ENCODE measurements around the gene ANO10. TPM values are rescaled to one million over a fixed set of nuclear protein-coding genes. Genes with fewer than 3 reads are reported as not detected.
"Not testable (repeated sequence)": the region's sequence is repeated elsewhere in the genome, so short reads cannot be mapped to it uniquely, and the experiment has no call there.

The ANO10 gene
- total RNA-seq, 1 experiment from 2014 or later = 8.5 TPM

DNA sequence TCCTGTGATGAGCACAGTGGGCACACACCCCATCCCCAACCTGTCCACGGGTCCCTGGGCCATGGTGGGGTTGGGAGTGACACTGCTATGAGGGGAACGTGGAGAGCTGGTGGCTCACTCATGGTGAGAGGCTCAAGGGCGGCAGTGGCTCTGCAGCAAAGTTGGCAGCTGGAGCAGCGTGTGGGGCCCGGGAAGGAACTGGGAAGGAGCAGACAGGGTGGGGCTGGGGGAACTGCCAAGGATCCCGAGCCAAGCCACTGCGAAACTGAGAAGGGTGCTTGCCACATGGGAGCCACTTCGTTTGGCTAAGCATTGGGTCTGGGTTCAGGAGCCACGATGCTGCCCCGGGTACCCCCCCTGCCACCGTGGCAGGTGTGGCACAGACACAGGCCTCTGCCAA lies 255.3 kb downstream of the ANO10 start:
- DNase-seq = no peak
- Histone ChIP-seq H3K4me3 (no peak overlapping the region), H3K27ac (no peak overlapping the region), H3K4me1 (peaks cover 8% of the 10 kb centered on the region), H3K9me3 (replicated peaks) (no peaks in the 10 kb centered on the region), H3K36me3 (no peaks in the 10 kb centered on the region), H3K27me3 (no peaks in the 10 kb centered on the region)

DNA sequence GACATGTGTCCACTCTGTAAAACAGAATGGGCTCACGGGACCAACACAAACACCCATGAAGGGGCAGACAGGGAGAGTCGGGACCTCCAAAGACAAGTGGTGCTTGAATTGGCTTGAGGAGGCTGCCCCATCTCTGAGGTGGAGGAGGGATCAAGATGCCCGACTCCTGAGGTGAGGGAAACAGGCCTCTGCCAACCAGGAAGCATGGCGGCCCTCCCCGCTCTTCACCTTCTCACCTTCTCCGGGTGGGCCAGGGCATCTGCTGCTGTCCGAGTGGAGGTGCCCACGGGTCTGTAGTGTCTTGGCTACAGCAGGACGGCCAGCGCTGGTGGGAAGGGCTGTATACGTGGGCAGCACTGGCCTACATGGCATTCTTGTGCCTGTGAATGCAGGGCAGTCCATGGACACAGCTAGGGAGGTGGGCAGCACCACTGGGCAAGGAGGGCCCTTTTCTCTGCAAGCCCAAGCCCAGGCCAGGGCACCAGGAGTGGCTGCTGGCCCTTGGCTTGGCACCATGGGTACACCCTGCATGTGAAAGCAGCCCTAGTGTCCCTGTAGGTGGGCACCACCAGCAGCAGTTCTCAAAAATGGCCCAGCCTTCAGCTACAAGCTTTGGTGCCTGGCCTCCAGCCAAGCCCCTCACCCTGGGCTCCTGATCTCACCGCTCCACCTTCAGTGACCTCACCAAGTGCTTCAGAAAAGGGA lies 256.1 kb downstream of the ANO10 start:
- no peaks in the 10 kb centered on the region for H3K27me3 ChIP-seq
- no peak overlapping the region for H3K27ac ChIP-seq
- H3K4me3 ChIP-seq = no peak overlapping the region
- no peak for DNase-seq
- no peaks in the 10 kb centered on the region for H3K9me3 ChIP-seq (replicated peaks)
- H3K36me3 ChIP-seq = no peaks in the 10 kb centered on the region
- H3K4me1 ChIP-seq = peaks cover 8% of the 10 kb centered on the region

DNA sequence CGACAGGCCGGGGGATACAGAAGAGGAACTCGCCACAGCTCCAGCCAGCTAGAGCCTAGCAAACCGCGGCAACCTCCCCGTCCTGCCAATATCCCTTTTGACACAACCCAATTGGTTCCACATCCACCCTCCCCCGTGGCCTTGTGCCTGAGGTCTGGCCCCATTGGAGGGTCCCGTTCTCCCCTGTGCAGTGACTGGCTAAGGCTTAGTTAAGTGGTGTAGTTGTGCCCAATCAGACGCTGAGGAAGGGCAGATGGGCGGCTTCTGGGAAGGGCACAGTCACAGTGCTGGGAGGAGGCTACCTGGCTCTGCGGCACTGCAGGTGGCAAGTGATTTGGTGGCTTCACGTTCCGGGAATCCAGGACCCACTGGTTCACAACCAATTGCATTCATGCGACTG lies 256.9 kb downstream of the ANO10 start:
- no peak overlapping the region for H3K4me3 ChIP-seq
- no peak overlapping the region for H3K27ac ChIP-seq
- H3K4me1 ChIP-seq = peaks cover 8% of the 10 kb centered on the region
- H3K9me3 ChIP-seq (replicated peaks) = no peaks in the 10 kb centered on the region
- H3K27me3 ChIP-seq = no peaks in the 10 kb centered on the region
- H3K36me3 ChIP-seq = no peaks in the 10 kb centered on the region
- DNase-seq = no peak

DNA sequence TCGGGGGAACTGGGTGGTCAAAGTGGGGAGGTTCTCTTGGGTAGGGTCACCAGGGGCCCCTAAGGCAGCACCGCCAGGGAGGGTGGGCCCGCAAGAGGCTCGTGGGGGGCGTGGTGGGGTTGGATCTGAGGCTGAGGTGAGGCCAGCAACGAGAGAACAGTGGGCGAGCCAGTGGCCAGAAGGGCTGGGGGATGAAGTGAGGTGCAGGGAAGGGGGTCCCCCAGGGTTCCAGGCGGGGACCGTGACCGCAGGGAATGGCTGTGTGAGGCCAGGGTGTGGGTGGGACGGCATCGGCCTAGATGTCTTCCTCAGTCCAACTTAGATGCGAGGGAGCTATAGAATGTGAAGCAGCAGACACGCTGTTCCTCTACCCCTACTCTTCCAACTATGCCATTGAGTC lies 257.3 kb downstream of the ANO10 start:
- Histone ChIP-seq H3K27ac (no peak overlapping the region), H3K36me3 (no peaks in the 10 kb centered on the region), H3K9me3 (replicated peaks) (no peaks in the 10 kb centered on the region), H3K4me1 (peaks cover 8% of the 10 kb centered on the region), H3K4me3 (no peak overlapping the region), H3K27me3 (no peaks in the 10 kb centered on the region)
- DNase-seq = no peak

DNA sequence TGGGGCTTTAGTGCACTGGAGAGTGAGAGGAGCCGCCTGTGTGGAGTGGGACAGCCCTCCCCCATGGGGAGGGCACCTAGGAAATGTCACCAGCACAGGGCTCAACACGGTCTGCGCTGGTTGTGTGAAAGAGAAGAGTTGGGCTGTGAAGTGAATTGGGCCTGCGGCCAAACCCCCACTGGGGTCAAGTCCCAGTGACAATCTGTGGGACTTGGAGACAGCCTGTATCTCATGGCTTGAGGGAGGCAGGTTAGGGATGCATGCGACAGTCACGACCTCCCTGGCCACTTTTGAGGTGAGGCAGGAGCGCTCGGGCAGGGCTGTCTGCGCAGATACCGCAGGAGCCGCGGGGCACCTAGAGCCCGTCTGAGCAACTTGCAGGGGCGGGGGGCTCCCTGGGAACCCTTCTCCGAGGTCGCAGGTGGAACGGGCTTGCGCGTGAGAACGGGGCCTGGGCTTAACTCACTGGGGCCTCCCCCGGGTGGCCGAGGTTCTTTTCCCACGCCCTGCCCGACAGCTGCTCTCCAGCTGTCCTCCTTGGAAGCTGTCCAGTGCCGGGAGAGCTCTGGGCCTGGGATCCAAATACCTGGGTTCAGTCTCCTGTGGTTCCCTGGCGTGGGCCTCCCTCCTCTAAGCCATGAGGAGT lies 258.1 kb downstream of the ANO10 start:
- no peak overlapping the region for H3K27ac ChIP-seq
- no peaks in the 10 kb centered on the region for H3K27me3 ChIP-seq
- no peak overlapping the region for H3K4me3 ChIP-seq
- H3K36me3 ChIP-seq = no peaks in the 10 kb centered on the region
- DNase-seq = peak; percentile 59 to 66
- H3K9me3 ChIP-seq (replicated peaks) = no peaks in the 10 kb centered on the region
- peaks cover 8% of the 10 kb centered on the region for H3K4me1 ChIP-seq

DNA sequence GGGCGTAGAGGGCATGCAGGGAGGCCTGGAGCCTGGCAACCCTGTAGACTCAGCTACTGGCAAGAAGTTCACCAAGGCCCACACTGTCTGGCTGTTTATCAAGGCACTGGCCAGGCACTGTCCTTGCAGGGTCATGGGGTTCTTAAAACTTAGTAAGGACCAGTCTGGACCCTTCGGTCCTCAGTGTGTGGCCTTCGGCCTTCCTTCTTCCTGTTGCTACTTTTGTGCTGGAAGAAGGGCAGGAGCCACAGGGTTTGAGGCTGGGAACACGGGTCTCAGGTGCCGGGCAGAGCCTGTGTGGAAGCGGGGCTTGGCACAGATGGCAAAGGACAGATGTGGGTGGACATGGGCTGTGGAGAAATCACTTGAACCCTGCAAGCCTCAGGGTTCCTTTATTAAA lies 258.9 kb downstream of the ANO10 start:
- Histone ChIP-seq H3K4me3 (no peak overlapping the region), H3K27ac (no peak overlapping the region), H3K4me1 (peaks cover 8% of the 10 kb centered on the region), H3K36me3 (no peaks in the 10 kb centered on the region), H3K9me3 (replicated peaks) (no peaks in the 10 kb centered on the region), H3K27me3 (no peaks in the 10 kb centered on the region)
- DNase-seq = no peak

DNA sequence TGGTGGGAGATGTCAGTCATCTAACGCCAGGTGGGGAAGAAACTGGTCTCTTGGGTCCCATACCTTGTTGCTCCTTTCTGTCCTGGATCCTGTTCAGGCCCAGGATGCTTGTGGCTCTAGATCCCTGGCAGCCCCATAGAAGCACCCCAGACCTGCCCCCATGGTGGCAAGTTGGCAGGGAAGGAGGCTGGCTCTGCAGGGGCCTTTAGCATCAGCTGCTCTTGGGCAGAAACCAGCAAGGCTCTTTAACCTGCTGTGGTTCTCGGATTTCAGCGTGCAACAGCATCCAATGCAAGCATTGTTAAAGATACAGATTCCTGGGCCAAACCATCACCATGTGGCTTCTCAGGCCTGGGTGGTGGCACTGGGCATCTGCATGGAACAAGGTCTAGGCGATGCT lies 259.6 kb downstream of the ANO10 start:
- no peaks in the 10 kb centered on the region for H3K36me3 ChIP-seq
- no peak for DNase-seq
- no peak overlapping the region for H3K27ac ChIP-seq
- no peak overlapping the region for H3K4me3 ChIP-seq
- H3K4me1 ChIP-seq = peaks cover 8% of the 10 kb centered on the region
- no peaks in the 10 kb centered on the region for H3K9me3 ChIP-seq (replicated peaks)
- H3K27me3 ChIP-seq = no peaks in the 10 kb centered on the region

DNA sequence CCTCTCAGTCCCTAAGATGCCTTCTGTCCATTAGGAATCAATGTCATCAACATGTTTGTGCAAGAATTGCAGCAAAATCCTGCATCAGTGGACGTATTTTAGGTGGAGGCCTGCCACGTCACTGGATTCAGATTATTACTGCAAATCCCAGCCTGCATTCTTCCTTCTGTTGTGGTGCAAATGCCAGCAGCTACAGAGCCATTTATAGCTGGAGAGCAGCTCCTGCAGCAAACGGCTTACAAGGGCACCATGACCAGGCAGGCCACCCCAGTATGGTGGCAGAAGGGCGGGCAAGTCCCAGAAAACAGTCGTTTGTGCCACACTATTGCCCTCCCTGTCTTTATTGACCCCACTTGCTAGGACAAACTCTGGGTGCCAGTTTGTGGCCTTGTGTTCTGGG lies 260.7 kb downstream of the ANO10 start:
- no peak for DNase-seq
- Histone ChIP-seq H3K4me1 (peaks cover 8% of the 10 kb centered on the region), H3K9me3 (replicated peaks) (no peaks in the 10 kb centered on the region), H3K27ac (no peak overlapping the region), H3K27me3 (no peaks in the 10 kb centered on the region), H3K4me3 (no peak overlapping the region), H3K36me3 (no peaks in the 10 kb centered on the region)

DNA sequence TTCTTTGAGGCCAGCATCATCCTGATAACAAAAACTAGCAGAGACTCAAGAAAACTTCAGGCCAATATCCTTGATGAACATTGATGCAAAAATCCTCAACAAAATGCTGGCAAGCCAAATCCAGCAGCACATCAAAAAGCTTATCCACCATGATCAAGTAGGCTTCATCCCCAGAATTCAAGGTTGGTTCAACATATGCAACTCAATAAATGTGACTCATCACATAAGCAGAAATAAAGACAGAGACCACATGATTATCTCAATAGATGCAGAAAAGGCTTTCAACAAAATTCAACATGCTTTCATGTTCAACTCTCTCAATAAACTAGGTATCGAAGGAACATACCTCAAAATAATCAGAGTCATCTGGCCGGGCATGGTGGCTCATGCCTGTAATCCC lies 265.8 kb downstream of the ANO10 start:
- H3K4me1 ChIP-seq; H3K4me3 ChIP-seq; H3K9me3 ChIP-seq (replicated peaks): not testable (repeated sequence)

DNA sequence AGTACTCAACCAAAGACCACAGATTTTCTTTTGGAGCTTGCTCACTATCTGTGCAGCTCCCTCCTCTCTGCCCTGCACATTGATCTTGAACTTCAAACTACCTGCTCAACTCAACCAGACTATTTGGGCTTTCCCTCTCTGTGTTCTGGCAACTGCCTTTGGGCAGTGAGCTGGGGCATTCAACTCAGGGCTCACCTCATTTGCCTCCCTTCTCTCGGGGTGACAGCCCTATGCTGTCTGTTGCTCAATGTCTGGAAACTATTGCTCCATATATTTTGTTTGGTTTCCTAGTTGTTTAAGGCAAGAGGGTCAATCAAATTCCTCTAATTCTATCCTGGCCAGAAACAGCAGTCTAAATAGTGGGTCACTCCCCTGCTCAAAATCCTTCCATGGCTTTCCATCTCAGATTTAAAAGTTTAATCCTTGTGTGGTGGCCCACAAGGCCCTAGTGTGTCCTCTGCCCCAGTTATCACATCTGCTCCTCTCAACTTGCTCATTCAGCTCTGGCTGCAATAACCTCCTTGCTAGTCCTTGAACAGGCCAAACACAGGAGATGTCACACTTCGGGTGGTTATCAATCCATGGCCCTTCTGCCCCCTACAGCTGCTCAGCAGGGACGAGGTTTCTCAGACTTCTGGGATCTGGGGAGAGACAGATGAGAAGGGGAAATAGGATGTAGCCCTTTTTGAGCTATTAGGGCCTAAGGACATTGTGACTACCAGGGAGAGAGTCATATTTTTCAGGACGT lies 267.7 kb downstream of the ANO10 start:
- no peak for DNase-seq
- H3K27me3 ChIP-seq = no peaks in the 10 kb centered on the region
- no peak overlapping the region for H3K4me3 ChIP-seq
- H3K4me1 ChIP-seq = no peaks in the 10 kb centered on the region
- no peaks in the 10 kb centered on the region for H3K9me3 ChIP-seq (replicated peaks)
- H3K27ac ChIP-seq = no peak overlapping the region
- no peaks in the 10 kb centered on the region for H3K36me3 ChIP-seq

More for the DNA sequence above, 265.8 kb downstream of the ANO10 start:
- not testable (repeated sequence) for H3K27me3 ChIP-seq, DNase-seq, H3K27ac ChIP-seq, H3K36me3 ChIP-seq

DNA sequence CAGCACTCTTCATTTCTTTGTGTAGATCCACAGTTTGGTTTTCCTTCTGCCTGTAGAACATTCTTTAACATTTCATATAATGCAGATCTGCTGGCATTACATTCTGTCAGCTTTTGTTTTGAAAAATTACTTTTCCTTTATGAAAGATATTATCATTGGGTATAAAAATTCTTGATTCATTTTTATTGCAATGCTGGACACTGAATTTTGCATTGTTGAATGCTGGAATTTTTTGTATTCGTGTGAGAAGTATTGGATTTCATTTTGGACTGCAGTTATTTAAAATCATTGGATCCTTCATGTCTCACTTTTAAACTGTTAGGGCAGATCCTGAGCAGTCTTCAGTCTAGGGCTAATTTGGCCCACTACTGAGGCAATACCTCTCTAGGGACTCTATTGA lies 268.4 kb downstream of the ANO10 start:
- DNase-seq = no peak
- H3K27ac ChIP-seq = no peak overlapping the region
- H3K27me3 ChIP-seq = no peaks in the 10 kb centered on the region
- no peak overlapping the region for H3K4me3 ChIP-seq
- H3K4me1 ChIP-seq = no peaks in the 10 kb centered on the region
- H3K36me3 ChIP-seq = no peaks in the 10 kb centered on the region
- no peaks in the 10 kb centered on the region for H3K9me3 ChIP-seq (replicated peaks)

DNA sequence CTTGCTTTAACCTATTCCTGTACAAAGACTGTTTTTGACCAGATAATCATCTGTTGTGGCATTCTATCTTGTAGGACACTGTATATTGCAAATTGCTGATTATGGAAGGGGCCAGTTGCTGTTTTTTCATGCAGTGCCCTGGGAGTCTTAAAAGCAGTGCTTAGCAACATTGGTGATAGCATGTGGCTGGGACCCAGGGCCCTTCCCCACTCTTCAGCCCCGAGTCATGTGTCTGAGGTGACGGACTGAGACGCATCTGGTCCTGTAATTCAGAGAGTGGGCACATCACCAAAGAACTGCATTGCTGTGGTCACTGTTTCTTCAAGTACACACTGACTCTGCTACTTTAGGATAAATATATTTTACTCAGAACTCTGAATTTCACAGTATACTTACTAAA lies 272.1 kb downstream of the ANO10 start:
- no peaks in the 10 kb centered on the region for H3K36me3 ChIP-seq
- no peaks in the 10 kb centered on the region for H3K4me1 ChIP-seq
- peak; percentile 5 to 11 for DNase-seq
- H3K27ac ChIP-seq = no peak overlapping the region
- no peaks in the 10 kb centered on the region for H3K27me3 ChIP-seq
- H3K9me3 ChIP-seq (replicated peaks) = no peaks in the 10 kb centered on the region
- no peak overlapping the region for H3K4me3 ChIP-seq

DNA sequence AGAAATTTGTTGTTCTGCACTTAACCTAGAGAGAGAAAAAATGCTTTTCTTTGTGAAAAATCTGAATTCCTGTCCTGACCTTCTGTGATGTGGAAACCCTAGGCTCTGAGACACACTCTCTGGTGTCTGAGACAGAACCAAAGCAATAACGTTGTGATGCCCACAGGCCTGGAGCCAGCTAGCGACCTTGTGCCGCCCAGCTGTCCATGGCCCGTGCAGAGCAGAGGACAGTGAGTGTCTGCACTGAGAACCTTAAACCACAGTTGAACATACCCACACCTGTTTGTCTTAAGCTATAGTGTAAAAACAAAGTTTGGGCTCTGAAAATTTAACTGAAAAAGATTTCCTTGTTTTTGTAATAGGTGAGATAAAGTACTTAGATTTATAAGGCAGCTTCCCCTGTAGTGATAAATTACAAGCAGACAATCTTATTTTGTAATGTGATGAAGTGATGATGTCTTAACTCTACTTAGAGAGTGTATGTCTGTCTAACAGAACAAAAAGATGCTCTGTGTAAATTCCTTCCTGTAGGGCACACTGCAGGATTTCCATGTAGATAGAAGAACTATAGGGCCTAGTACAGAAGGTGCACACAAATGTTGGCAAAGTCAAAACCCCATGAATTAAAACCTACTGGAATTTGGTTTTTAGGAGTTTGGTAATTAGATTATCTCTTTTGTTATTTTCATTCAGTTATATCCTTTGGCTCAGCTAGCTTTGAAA lies 272.8 kb downstream of the ANO10 start:
- Histone ChIP-seq H3K9me3 (replicated peaks) (no peaks in the 10 kb centered on the region), H3K36me3 (no peaks in the 10 kb centered on the region), H3K27me3 (no peaks in the 10 kb centered on the region), H3K27ac (no peak overlapping the region), H3K4me1 (no peaks in the 10 kb centered on the region), H3K4me3 (no peak overlapping the region)
- no peak for DNase-seq

DNA sequence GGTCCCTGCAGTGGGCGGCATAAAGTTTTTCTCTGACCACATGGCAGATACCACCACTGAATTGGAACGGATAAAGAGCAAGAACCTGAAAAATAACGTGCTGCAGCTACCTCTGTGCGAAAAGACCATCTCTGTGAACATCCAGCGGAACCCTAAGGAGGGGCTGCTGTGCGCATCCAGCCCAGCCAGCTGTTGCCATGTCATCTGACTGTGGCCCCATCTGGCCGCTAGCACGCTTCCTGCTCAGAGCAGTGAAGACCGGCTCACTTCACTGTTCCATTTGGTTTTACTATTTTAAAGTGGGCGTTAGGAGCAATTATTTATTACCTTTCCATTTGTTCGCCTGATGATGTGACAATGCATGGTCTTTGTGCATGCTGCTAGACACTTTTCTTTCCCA lies 273.5 kb downstream of the ANO10 start:
- no peaks in the 10 kb centered on the region for H3K36me3 ChIP-seq

DNA sequence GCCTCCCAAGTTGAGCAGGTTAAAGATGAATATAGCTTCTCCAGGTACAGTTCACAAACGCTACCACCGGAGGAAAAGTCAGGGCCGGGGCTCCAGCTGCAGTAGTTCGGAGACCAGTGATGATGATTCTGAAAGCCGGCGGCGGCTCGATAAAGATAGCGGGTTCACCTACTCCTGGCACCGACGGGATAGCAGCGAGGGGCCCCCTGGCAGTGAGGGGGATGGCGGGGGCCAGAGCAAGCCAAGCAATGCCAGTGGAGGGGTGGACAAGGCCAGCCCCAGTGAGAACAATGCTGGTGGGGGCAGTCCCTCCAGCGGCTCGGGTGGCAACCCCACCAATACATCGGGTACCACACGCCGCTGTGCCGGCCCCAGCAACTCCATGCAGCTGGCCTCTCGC lies 274.0 kb downstream of the ANO10 start:
- H3K4me1 ChIP-seq = no peaks in the 10 kb centered on the region
- no peak overlapping the region for H3K4me3 ChIP-seq
- no peak for DNase-seq
- H3K9me3 ChIP-seq (replicated peaks) = no peaks in the 10 kb centered on the region
- no peak overlapping the region for H3K27ac ChIP-seq
- H3K27me3 ChIP-seq = no peaks in the 10 kb centered on the region
- H3K36me3 ChIP-seq = no peaks in the 10 kb centered on the region

More for the DNA sequence above, 273.5 kb downstream of the ANO10 start:
- Histone ChIP-seq H3K9me3 (replicated peaks) (no peaks in the 10 kb centered on the region), H3K4me1 (no peaks in the 10 kb centered on the region), H3K27ac (no peak overlapping the region), H3K4me3 (no peak overlapping the region), H3K27me3 (no peaks in the 10 kb centered on the region)
- DNase-seq = no peak

All from SJCRH30 (cell line).